Measurements from ENCODE around the gene PPARG.
A peak's percentile ranks its signal among the peaks of the same experiment; 100 is the strongest.
"Not testable (repeated sequence)": the region's sequence is repeated elsewhere in the genome, so short reads cannot be mapped to it uniquely, and the experiment has no call there.

The PPARG gene

DNA sequence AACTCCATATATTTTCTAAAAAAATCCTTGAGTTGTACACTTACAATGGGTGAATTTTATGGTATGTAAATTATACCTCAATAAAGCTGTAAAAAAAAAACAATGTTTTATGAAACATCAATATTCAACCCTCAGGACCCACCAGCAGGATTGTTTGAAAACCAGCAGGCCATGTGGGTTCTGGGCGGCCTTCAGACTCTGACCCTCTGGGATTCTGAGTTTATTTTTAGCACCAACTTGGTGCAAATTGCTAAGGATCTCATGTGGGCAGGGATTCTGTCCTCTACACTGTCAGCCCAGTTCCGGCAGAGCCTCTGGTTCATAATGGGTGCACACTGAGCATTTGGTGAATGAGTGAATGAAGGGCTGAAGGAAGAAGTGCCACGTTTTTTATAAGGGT, 171.3 kb downstream of the PPARG start:
- Mint-ChIP-seq H3K4me3 (no peak overlapping the region), H3K9me3 (no peaks in the 10 kb centered on the region), H3K36me3 (ENCODE audit: low read depth) (no peaks in the 10 kb centered on the region), H3K27ac (no peak overlapping the region), H3K27me3 (no peaks in the 10 kb centered on the region), H3K4me1 (ENCODE audit: low read depth) (peaks cover 17% of the 10 kb centered on the region)
- DNase-seq, result no peak

DNA sequence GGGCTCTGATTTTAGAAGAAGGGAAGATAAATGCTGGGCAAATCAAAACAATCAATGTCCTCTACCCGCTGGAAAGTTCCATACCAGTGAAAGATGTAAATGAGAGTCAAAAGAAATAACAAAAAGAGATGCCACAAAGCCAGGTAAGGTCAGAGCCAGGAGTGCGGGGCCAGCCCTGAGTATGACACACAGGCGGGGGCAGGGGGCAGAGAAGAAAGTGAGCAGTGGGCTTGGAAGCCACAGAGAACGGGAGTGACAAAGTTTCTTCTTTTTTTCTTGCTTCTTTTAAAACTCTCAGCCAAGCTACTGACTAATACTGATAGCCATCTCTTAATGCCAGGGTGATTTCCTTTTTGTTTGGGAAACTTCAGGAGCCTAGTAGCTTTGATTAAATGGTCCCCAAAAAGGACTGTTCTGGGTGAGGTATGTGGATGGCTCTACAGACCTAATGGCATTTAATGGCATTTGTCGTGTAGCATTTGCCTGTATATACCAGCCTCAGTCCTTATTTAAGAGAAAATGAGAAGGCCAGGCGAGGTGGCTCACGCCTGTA, 172.3 kb downstream of the PPARG start:
- Mint-ChIP-seq H3K4me3 (no peak overlapping the region), H3K27ac (no peak overlapping the region), H3K4me1 (ENCODE audit: low read depth) (peaks cover 17% of the 10 kb centered on the region), H3K27me3 (no peaks in the 10 kb centered on the region), H3K36me3 (ENCODE audit: low read depth) (no peaks in the 10 kb centered on the region), H3K9me3 (no peaks in the 10 kb centered on the region)
- DNase-seq, result no peak

DNA sequence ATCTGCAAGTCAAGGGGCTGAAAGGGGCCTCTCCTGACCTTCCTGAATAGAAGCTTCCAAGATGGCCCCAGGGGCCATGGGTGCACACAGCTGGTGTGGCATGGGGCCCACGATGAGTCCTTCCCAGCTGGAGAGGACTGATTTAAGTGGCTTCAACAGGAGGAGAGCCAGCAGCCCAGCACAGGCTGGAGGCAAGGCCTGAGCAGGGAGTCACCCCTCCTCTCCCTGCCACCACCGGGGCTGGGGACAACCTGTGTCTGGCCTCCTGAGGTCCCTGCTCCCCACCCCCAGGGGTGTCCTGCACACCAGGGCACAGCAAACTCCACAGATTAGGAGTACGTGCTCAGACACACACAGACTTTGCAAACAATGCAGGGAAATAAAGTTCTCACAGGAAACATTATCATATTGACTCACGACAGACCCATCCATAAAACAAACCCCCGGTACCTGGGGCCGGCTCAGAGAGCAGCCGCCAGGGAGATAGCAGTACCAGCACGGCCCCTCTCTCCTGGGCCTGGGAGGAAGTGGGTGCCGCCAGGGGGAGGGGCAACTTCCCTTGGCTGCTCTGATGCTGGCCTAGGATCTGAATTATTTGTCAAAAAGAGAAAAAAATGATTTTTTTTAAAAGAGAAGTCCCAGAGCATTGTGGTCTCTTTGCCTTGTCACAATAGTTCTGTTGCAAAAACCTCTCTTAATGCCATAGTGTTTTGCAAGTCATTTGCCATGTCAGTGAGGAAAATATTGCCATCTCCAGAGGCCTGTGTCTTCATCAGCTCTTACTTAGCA, 173.5 kb downstream of the PPARG start:
- H3K27ac Mint-ChIP-seq, result peak overlapping the region; percentile 72
- H3K4me3 Mint-ChIP-seq, result no peak overlapping the region
- peaks cover 17% of the 10 kb centered on the region for H3K4me1 Mint-ChIP-seq (ENCODE audit: low read depth)
- H3K36me3 Mint-ChIP-seq (ENCODE audit: low read depth), result no peaks in the 10 kb centered on the region
- H3K27me3 Mint-ChIP-seq, result no peaks in the 10 kb centered on the region
- H3K9me3 Mint-ChIP-seq, result no peaks in the 10 kb centered on the region
- peak; percentile 39 for DNase-seq

DNA sequence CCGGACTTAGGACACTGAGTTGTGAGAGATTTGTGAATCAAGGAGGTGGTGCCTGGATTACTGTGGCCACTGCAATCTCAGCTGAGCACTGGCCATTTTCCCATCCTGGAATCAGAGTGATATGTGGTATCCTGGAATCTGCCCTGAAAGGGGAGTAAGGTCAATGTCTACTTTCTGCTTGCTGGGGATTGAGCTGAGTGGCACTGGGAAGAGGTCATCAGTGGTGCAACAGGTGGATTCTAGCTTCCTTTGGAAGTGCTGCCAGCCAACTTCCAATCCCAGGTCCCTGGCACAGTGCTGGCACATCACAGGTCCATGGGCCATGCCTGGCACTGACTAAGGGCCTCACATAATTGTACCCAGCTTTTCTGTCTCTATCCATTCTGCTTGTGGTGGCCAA, 174.8 kb downstream of the PPARG start:
- Mint-ChIP-seq H3K9me3 (no peaks in the 10 kb centered on the region), H3K27ac (no peak overlapping the region), H3K36me3 (ENCODE audit: low read depth) (no peaks in the 10 kb centered on the region), H3K27me3 (no peaks in the 10 kb centered on the region), H3K4me3 (no peak overlapping the region), H3K4me1 (ENCODE audit: low read depth) (peaks cover 17% of the 10 kb centered on the region)
- DNase-seq, result no peak

DNA sequence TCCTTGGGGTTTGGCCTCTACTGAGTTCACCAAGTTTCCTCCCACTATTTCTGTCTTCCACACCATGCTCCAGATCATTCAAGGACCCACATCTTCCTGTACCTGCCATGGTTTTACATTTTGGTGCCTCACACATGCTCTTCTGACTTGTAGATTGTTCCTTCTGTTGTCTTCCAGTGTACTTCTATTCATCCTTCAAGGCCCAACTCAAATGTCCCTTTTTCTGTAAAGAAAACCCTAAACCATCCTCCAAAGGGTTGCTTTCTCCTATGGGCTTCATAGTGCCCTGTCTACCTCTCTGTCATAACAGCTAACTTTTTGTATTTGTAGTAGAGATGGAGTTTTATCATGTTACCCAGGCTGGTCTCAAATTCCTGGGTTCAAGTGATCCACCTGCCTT, 175.3 kb downstream of the PPARG start:
- no peak overlapping the region for H3K27ac Mint-ChIP-seq

DNA sequence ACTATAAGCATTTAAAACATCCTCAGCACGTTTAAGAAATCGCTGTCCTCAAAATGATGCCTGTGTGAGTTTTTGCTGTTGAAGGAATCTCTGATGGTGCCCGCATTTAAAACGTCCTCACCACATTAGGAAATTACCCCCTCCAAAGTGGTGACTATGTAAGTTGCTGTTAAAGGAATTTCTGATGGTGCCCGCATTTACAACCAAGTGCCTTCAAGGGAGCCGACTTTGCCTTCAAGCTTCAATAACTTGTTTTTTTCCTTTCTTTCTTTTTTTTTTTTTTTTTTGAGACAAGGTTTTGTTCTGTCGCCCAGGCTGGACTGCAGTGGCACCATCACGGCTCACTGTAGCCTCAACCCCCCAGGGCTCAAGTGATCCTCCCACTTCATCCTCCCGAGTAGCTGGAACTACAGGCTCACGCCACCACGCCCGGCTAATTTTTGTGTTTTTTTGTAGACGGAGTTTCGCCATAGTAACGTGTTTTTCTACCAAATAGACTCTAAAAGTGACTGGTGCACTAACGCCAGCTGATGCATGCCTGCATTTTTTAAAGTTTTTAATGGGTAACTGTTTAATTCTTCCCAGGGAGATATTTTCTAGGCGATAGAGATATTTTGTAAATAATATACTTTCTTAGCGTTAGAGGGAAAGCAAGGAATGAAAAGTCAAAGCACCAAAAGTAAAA, 176.4 kb downstream of the PPARG start:
- Mint-ChIP-seq H3K4me1 (ENCODE audit: low read depth) (peaks cover 20% of the 10 kb centered on the region), H3K4me3 (no peak overlapping the region), H3K27ac (no peak overlapping the region), H3K27me3 (no peaks in the 10 kb centered on the region), H3K9me3 (no peaks in the 10 kb centered on the region), H3K36me3 (ENCODE audit: low read depth) (no peaks in the 10 kb centered on the region)
- no peak for DNase-seq

More for the DNA sequence above, 175.3 kb downstream of the PPARG start:
- H3K4me3 Mint-ChIP-seq, result no peak overlapping the region
- H3K36me3 Mint-ChIP-seq (ENCODE audit: low read depth), result no peaks in the 10 kb centered on the region
- DNase-seq, result no peak
- H3K4me1 Mint-ChIP-seq (ENCODE audit: low read depth), result peaks cover 17% of the 10 kb centered on the region
- H3K9me3 Mint-ChIP-seq, result no peaks in the 10 kb centered on the region
- H3K27me3 Mint-ChIP-seq, result no peaks in the 10 kb centered on the region

DNA sequence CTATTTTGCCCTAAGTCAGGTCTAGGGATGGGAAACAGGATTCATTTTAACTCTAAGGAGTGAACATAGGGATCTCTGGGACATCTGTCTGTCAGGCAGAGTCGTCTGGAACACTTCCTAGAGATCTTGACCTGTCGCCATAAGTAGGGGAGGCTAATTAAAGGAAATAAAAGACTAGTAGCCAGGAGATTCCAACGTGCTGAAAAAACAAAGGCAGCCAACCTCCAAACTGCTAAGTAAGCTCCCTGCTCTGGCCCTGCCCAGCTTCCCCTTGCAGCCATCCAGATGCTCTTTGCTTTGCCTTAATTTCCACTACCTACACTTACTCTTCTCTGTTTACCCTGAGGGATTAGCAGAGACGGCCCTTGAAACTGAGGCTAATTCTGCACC, 177.0 kb downstream of the PPARG start:
- peaks cover 24% of the 10 kb centered on the region for H3K4me1 Mint-ChIP-seq (ENCODE audit: low read depth)
- no peaks in the 10 kb centered on the region for H3K9me3 Mint-ChIP-seq

DNA sequence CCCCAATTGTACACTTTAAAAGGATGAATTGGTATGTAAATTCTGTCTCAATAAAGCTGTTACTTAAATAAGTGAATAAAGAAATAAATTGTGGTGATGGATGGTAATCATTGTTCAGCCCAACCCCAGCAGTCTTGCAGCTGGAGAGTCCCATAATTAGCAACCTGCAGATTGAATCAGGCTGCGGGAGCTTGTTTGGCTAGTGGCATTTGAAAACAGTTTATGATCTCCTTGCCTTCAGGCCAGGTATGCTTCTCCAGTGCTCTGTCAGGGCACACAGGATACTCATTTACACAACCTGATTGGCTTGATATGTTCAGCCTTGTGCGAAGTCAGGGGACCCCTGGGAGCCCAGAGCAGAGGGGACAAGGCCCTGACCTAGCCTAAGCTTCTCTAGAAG, 178.9 kb downstream of the PPARG start:
- no peak for DNase-seq
- Mint-ChIP-seq H3K27me3 (no peaks in the 10 kb centered on the region), H3K36me3 (ENCODE audit: low read depth) (no peaks in the 10 kb centered on the region), H3K4me3 (no peak overlapping the region), H3K9me3 (no peaks in the 10 kb centered on the region), H3K27ac (no peak overlapping the region), H3K4me1 (ENCODE audit: low read depth) (peaks cover 28% of the 10 kb centered on the region)

More for the DNA sequence above, 177.0 kb downstream of the PPARG start:
- DNase-seq, result no peak
- Mint-ChIP-seq H3K4me3 (no peak overlapping the region), H3K36me3 (ENCODE audit: low read depth) (no peaks in the 10 kb centered on the region), H3K27ac (no peak overlapping the region), H3K27me3 (no peaks in the 10 kb centered on the region)

DNA sequence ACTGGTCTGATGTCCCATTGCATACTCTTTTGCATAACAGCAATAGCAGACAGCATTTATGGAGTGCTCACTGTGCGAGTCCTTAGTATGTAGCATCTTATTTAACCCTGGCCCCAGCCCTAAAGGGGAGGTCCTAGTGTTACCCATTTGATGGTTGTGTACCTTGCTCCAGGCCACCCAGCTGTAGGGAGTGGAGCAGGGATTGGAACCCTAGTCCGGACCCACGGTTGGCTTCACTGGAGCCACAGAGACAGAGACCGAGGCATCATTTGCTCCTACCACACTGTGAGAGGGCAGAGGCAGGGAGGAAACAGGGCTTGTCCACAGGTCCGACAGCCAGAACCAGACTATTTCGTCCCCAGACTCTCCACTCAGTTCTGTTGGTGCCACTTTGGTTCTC, 179.4 kb downstream of the PPARG start:
- Mint-ChIP-seq H3K27ac (no peak overlapping the region), H3K4me1 (ENCODE audit: low read depth) (peaks cover 30% of the 10 kb centered on the region), H3K9me3 (no peaks in the 10 kb centered on the region)

DNA sequence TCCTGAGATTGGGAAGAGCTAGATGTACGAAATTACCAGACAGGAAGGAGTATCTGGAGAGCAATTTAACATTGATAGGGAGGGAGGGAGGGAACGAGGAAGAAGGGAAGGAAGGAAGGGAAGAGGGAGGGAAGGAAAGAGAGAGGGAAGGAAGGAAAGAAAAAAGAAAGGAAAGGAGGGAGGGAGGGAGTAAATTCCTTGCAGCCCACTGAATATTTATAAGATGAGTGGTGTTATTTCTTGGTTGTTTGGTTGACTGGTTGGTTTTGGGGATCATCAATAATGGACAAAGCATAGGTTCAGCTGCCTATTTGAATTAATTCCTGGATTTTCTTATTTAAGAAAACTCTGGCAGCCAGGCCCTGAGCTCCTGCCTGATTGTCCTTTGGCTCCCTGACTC, 179.9 kb downstream of the PPARG start:
- Mint-ChIP-seq H3K4me1 (ENCODE audit: low read depth) (peaks cover 33% of the 10 kb centered on the region), H3K9me3 (no peaks in the 10 kb centered on the region), H3K27ac (no peak overlapping the region), H3K4me3 (no peak overlapping the region), H3K36me3 (ENCODE audit: low read depth) (no peaks in the 10 kb centered on the region), H3K27me3 (no peaks in the 10 kb centered on the region)
- DNase-seq, result no peak

More for the DNA sequence above, 179.4 kb downstream of the PPARG start:
- Mint-ChIP-seq H3K27me3 (no peaks in the 10 kb centered on the region), H3K36me3 (ENCODE audit: low read depth) (no peaks in the 10 kb centered on the region), H3K4me3 (no peak overlapping the region)
- DNase-seq, result no peak

DNA sequence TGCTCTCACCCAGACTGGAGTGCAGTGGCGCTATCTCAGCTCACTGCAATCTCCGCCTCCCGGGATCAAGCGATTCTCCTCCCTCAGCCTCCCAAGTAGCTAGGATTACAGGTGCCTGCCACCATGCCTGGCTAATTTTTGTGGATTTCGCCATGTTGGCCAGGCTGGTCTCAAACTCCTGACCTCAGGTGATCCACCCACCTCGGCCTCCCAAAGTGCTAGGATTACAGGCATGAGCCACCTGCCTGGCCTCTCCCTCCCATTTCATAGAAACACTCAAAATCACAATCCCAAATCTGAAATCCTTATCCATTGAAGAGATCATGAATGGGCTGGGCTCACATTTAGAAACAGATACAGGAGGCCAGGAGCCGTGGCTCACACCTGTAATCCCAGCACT, 180.4 kb downstream of the PPARG start:
- not testable (repeated sequence) for H3K27me3 Mint-ChIP-seq; H3K27ac Mint-ChIP-seq; H3K9me3 Mint-ChIP-seq; H3K4me3 Mint-ChIP-seq; DNase-seq; H3K36me3 Mint-ChIP-seq (ENCODE audit: low read depth)
- H3K4me1 Mint-ChIP-seq (ENCODE audit: low read depth), result peaks cover 33% of the 10 kb centered on the region

DNA sequence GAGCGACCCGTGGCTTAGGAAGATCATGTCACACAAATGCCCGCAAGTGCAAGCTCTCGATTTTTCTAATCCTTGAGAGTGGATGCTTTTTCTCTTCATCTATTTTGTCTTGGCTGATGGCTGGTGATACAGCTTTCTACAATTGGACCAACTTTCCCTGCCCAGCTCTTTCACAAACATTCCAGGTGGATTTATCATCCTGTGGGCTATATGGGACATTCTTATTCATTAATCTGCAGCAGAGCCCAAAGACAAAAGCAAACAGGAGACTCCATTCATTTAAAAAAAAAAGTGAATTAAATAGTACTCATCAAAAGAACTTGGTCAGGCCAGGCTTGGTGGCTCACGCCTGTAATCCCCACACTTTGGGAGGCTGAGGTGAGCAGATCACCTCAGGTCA, 181.2 kb downstream of the PPARG start:
- DNase-seq, result no peak
- peaks cover 33% of the 10 kb centered on the region for H3K4me1 Mint-ChIP-seq (ENCODE audit: low read depth)
- H3K27ac Mint-ChIP-seq, result no peak overlapping the region

DNA sequence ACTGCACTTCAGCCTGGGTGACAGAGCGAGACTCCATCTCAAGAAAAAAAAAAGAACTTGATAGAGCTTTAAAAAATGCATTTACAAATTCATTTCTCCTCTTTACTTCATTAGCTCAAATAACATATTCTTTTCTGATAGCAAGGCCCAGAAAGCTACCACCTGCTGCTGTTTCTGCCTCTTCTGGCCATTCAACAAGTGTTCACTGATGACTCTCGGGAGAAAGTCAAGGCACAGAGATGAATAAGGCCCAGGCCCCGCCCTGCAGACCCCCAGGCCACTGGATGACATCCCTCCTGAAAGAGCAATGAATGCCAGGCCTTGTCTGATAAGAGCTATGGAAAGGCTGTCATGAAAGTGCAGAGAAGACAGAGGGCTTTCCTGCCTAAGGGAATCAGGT, 181.8 kb downstream of the PPARG start:
- no peak for DNase-seq
- Mint-ChIP-seq H3K4me1 (ENCODE audit: low read depth) (peaks cover 33% of the 10 kb centered on the region), H3K36me3 (ENCODE audit: low read depth) (no peaks in the 10 kb centered on the region), H3K4me3 (no peak overlapping the region), H3K9me3 (no peaks in the 10 kb centered on the region), H3K27me3 (no peaks in the 10 kb centered on the region), H3K27ac (peak overlapping the region; percentile 86)

More for the DNA sequence above, 181.2 kb downstream of the PPARG start:
- Mint-ChIP-seq H3K36me3 (ENCODE audit: low read depth) (no peaks in the 10 kb centered on the region), H3K4me3 (no peak overlapping the region), H3K9me3 (no peaks in the 10 kb centered on the region), H3K27me3 (no peaks in the 10 kb centered on the region)

DNA sequence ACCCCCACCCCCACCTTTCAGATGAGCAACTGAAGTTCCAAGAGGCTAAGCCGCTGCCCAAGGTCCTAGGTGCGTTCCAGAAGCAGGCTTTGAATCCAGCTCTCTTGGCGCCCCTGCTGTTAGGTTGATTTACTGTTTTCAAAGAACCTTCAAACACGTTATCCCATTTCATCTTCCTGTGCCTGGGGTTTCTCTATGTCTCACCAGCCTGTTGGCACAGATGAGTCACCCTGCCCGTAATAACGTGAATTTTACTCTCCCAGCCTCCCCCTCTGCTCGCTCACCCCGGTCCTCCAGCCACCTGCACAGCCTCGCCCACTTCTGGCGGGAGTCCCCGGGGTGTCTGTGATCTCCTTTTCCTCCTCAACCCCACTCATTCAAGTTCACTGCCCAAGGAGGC, 182.4 kb downstream of the PPARG start:
- Mint-ChIP-seq H3K9me3 (no peaks in the 10 kb centered on the region), H3K4me1 (ENCODE audit: low read depth) (peaks cover 33% of the 10 kb centered on the region), H3K4me3 (no peak overlapping the region), H3K27ac (peak overlapping the region; percentile 86), H3K27me3 (no peaks in the 10 kb centered on the region), H3K36me3 (ENCODE audit: low read depth) (no peaks in the 10 kb centered on the region)
- DNase-seq, result peak; percentile 64

DNA sequence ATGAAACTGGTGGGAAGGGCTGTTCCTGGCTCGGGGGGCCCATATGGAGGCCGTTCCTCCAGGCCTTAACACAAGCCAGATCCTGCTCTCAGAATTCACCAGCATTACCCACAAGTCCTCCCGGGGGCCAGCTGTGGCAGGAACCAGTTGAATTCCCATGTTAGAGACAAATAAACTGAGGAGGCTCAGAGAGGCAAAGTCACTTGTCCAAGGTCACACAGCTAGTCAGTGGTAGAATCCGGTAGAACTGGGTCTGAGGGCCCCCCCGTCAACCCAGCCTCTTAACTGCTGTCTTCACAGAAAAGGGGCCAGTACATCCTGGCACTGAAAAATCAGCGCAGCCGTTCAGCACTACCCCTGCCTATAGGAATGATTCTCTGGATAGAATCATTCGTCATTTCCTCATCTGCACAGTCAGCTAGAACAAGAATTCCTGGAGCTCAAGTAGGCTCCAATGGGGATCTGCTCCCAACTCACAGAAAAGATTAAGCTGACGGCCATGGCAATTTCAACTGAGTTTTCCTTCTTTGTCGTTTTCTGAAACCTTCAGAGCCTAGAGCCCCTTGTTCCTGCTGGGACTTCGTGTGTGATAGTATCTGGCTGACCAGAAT, 183.2 kb downstream of the PPARG start:
- Mint-ChIP-seq H3K4me3 (no peak overlapping the region), H3K4me1 (ENCODE audit: low read depth) (peaks cover 33% of the 10 kb centered on the region), H3K36me3 (ENCODE audit: low read depth) (no peaks in the 10 kb centered on the region), H3K27ac (peak overlapping the region; percentile 86), H3K9me3 (no peaks in the 10 kb centered on the region), H3K27me3 (no peaks in the 10 kb centered on the region)
- no peak for DNase-seq
